ENCODE measurements around the gene MYH6. TPM values are rescaled to one million over a fixed set of nuclear protein-coding genes. Genes with fewer than 3 reads are reported as not detected.
A peak's percentile ranks its signal among the peaks of the same experiment; 100 is the strongest.

The MYH6 gene
- total RNA-seq, 2 donors from 2014 or later = 0.26 to 1.6 TPM

GRCh38 chr14:23372509-23372908 is 35.6 kb downstream of the MYH6 start, which contains the start of gene IL25:
Gene IL25 (plus strand): TSS chr14:23372809.
- ATAC-seq (no peak), DNase-seq (no peak)
- H3K9me3 ChIP-seq = no peaks in the 10 kb centered on the region
- H3K4me3 ChIP-seq = no peak within 1 kb of the TSS
- intact Hi-C loops (cut with DNase I) = loop anchor here (10.0 kb wide), 1 partner anchor 108 kb away; no protein-coding TSS in a partner anchor
- no peaks in the 10 kb centered on the region for H3K4me1 ChIP-seq
- H3K27me3 ChIP-seq = no peaks in the 10 kb centered on the region
- no peaks in the 10 kb centered on the region for H3K36me3 ChIP-seq (replicated peaks in 1 of 2; ENCODE audit: insufficient read depth in 1 of 2, low read depth in 2 of 2)
- TF ChIP-seq POLR2A (IDR thresholded peaks at IDR 0.05) (no peak), CTCF (IDR thresholded peaks at IDR 0.05) (no peak)
- H3K27ac ChIP-seq = no peak within 1 kb of the TSS
- 67% methylated on average over 2 of the region's 2 CpGs for WGBS, 2 donors

DNA sequence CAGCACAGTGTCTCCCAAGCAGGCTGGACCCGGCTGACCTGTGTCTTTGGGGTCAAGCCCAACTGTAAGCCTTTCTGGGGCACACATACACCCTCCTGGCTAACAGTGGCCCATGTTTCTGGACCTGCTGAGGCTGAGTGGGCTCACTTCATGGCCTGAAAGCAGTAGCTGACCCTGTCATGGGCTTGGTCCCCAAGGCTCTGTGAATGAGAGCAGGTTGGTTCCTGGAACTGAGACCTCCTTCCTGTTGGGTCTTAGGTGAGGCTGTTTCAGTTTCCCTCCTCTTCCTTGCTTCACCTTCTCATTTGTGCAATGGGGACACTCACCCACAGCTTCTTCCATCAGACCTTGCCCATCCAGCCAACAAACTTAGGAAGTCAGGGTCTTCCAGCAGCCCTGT is 36.2 kb downstream of the MYH6 start:
- H3K27me3 ChIP-seq = no peaks in the 10 kb centered on the region
- no peak for TF ChIP-seq CTCF (IDR thresholded peaks at IDR 0.05)
- TF ChIP-seq POLR2A (IDR thresholded peaks at IDR 0.05) = no peak
- H3K36me3 ChIP-seq (replicated peaks in 1 of 2; ENCODE audit: insufficient read depth in 1 of 2, low read depth in 2 of 2) = no peaks in the 10 kb centered on the region
- no peaks in the 10 kb centered on the region for H3K9me3 ChIP-seq
- H3K27ac ChIP-seq = no peak overlapping the region
- DNase-seq (no peak), ATAC-seq (no peak)
- intact Hi-C loops (cut with DNase I) = loop anchor here (10.0 kb wide), 1 partner anchor 107 kb away; no protein-coding TSS in a partner anchor
- H3K4me1 ChIP-seq = no peaks in the 10 kb centered on the region
- 67 to 88% methylated on average over 1 of the region's 1 CpG for WGBS, 2 donors
- H3K4me3 ChIP-seq = no peak overlapping the region

GRCh38 chr14:23370221-23370620 is 37.9 kb downstream of the MYH6 start:
- TF ChIP-seq CTCF (IDR thresholded peaks at IDR 0.05) = no peak
- no peak for TF ChIP-seq POLR2A (IDR thresholded peaks at IDR 0.05)
- no peaks in the 10 kb centered on the region for H3K36me3 ChIP-seq (replicated peaks in 1 of 2; ENCODE audit: insufficient read depth in 1 of 2, low read depth in 2 of 2)
- peaks cover 6% of the 10 kb centered on the region for H3K4me1 ChIP-seq
- H3K4me3 ChIP-seq = no peak overlapping the region
- 36 to 53% methylated on average over 1 of the region's 1 CpG for WGBS, 2 donors
- H3K9me3 ChIP-seq = no peaks in the 10 kb centered on the region
- intact Hi-C loops (cut with DNase I) = loop anchor here (10.0 kb wide), 1 partner anchor 105 kb away; no protein-coding TSS in a partner anchor
- DNase-seq (no peak), ATAC-seq (no peak)
- H3K27ac ChIP-seq = no peak overlapping the region
- H3K27me3 ChIP-seq = peaks cover 0 to 9% of the 10 kb centered on the region in 2 donors

GRCh38 chr14:23366426-23366921 is 41.6 kb downstream of the MYH6 start:
- H3K4me3 ChIP-seq = no peak overlapping the region
- 58 to 87% methylated on average over 23 to 34 of the region's 34 CpGs for WGBS, 2 donors
- TF ChIP-seq POLR2A (IDR thresholded peaks at IDR 0.05) (no peak), CTCF (IDR thresholded peaks at IDR 0.05) (no peak)
- peaks cover 0 to 20% of the 10 kb centered on the region in 2 donors for H3K27me3 ChIP-seq
- H3K27ac ChIP-seq = peak overlapping the region in 1 of 4 donors; percentile 30
- no peaks in the 10 kb centered on the region for H3K36me3 ChIP-seq (replicated peaks in 1 of 2; ENCODE audit: insufficient read depth in 1 of 2, low read depth in 2 of 2)
- no peaks in the 10 kb centered on the region for H3K9me3 ChIP-seq
- intact Hi-C loops (cut with DNase I) = no loop called here
- DNase-seq (peak in 2 of 4 donors; percentile 20), ATAC-seq (no peak)
- peaks cover 11% of the 10 kb centered on the region for H3K4me1 ChIP-seq

Data from body of pancreas (tissue), 4 donors.